ENCODE measurements around the gene GPX2.

GPX2 gene

GRCh38 chr14:64912261-64912660 is 30.3 kb downstream of the GPX2 start:
- DNase-seq: no peak

GRCh38 chr14:64910847-64911495 is 31.6 kb downstream of the GPX2 start:
- DNase-seq: no peak

GRCh38 chr14:64906022-64906421 is 36.5 kb downstream of the GPX2 start:
- no peak for DNase-seq

- DNase-seq: no peak
These were observed 42.6 kb downstream of the GPX2 start for GRCh38 chr14:64899958-64900357.

- DNase-seq: no peak
These were observed 50.6 kb downstream of the GPX2 start for GRCh38 chr14:64891839-64892375.

GRCh38 chr14:64891173-64891838 is 51.2 kb downstream of the GPX2 start:
- DNase-seq: no peak

GRCh38 chr14:64889352-64889751 is 53.2 kb downstream of the GPX2 start:
- DNase-seq: no peak
